CD4-positive, alpha-beta T cell treated with Interleukin-15 for 1 hour (primary cell): ENCODE results near the gene ENG.
"Not testable (repeated sequence)": the region's sequence is repeated elsewhere in the genome, so short reads cannot be mapped to it uniquely, and the experiment has no call there.

Source experiments
- DNase-seq: peaks from one replicate; pipeline ENCODE4 v3.0.0-alpha.2; 2020

Gene ENG

DNA sequence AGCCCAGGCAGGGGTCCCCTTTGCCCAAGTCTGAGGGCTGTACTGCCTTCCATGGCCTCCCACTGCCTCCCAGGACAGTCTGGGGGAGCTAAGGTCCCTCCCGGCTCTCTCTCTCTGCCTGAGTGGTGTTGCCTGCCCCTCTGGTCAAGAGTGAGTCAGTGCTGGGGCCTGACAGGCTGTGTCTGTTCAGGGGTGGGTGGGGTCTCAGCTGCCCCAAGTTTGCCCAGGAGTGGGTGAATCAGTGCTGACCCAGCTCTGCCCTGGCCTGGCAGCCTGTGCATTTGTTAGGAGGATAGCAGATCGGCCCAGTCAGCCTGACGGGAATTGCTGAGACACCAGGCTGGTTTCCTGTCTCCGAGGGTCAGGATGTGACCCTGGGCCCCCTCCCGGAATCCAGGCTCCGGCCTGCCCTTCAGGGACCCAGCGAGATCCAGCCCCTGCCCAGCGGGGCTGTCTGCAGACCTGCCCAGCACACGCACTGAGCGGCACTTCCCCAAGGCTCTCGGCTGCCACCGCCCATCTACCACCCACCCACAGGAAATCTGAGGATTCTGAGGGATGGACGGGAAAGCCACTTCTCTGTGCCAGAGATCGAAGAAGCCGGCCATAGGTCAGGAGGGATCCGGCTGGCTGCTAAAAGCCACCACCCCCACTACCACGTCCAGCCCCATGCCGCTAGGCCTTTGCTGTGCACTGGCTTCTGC is 15.9 kb downstream of the ENG start:
- peak; percentile 71 for DNase-seq

DNA sequence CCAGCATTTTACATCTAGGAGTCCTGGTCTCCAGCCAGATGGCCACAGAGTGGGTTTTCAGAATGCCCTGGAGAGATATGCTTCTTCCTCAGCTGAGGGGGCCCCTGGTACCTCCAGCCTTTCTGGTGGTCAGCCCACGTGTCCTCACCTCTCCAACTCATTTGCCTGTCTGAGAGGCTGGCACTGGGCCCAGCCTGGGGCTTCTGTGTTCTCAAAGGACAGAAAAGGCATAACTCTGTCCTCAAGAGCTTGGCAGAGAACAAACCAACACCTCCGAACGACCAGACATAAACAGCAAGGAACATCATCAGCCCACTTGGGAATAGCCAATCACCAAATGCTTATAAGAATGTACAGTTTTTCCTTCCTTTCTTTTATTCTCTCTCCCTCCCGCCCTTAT is 17.1 kb downstream of the ENG start:
- no peak for DNase-seq

DNA sequence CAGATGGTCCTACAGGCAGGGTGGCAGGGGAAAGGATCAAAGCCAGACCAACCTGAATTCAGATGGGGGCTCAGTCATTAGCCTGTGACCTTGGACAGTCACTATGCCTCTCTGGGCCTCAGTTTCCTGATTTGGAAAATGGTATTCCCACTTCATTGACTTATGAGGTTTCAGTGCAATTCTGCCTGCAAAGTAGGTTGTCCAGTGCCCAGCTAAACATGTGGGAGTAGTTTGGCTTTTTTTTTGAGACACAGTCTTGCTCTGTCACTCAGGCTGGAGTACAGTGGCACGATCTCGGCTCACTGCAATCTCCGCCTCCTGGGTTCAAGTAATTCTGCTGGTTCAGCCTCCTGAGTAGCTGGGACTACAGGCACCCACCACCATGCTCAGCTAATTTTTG is 17.9 kb downstream of the ENG start:
- DNase-seq = not testable (repeated sequence)

DNA sequence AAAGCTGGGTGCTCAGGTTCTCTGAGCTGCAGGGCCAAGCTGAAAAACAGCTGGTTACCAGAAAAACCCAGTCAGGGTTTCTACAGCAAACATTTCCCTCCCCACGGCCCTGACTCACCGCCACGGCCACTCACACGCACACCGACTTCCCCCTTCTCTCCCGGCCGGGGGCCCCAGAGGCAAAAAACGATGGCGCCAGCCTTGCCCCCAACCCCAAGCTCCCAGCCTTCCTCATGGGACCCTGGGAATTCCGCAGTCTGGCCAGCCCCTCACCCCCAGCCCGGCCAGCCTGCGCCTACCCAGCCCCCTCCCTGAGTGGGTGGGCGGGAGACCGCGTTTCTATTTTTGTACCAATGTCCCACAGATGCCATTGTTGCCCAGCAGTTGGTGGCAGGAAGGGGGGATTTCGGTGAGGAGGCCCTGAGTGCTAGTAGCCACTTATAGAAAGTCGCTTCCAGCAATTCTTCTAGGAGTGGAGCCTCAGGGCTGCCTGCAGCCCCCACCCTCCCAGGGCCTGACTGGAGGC is 18.4 kb downstream of the ENG start:
- peak; percentile 72 for DNase-seq

- peak; percentile 27 for DNase-seq
Measured at GRCh38 chr9:127833555-127833954, 20.9 kb downstream of the ENG start.

GRCh38 chr9:127832248-127832647 is 22.2 kb downstream of the ENG start:
- DNase-seq = no peak

- DNase-seq = no peak
Measured at GRCh38 chr9:127829205-127829906, 25.1 kb downstream of the ENG start.

- peak; percentile 25 for DNase-seq
Measured at GRCh38 chr9:127828262-127829031, 26.0 kb downstream of the ENG start.

DNA sequence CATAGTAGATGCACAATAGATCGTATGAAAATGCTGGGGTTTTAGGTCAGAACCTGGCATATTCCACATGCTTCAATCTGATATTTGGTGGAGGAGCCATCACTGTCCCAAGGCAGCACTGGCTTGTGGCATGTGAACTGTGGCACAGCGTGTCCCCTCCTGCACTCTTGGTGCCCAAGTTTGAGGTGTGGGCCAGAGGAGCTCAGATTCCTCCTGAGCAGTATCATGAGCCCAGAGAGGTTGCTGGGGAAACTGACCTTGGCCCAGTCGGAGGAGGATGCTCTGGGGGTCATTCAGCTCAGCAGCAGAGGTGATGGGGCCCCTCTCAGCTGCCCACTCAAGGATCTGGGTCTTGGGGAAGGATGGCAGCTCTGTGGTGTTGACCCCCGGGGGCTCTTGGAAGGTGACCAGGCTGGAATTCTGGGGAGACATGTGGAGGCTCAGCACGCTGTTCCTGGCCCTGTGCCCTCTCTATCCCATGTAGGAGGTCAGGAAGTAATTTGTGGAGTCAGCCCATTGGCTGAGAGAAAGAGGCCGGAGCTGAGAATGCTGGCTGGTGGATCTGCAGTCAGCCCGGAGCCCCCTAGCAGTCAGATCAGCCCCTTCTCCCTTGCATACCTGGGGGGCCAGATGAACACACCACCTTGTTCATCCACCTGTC is 28.1 kb downstream of the ENG start:
- no peak for DNase-seq

- no peak for DNase-seq
Measured at GRCh38 chr9:127825319-127826051, 29.0 kb downstream of the ENG start.

DNA sequence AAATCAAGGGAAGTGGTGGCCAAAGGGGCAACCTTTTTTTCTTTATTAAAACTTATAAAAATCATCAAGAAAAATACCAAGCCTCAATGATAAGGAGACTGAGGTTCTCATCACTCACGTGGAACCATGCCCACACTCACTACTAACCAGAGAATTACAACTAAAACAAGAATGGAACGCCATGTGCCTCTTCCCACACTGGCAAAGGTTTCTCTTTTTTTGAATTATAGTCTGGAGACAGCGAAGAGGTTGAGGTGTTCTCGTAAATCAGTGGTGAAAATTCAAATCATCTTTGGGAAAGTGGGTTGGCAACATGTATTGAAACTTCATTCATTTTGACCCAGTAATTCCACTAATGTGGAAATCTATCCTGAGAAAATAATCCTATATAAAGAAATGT is 32.4 kb downstream of the ENG start:
- no peak for DNase-seq

DNA sequence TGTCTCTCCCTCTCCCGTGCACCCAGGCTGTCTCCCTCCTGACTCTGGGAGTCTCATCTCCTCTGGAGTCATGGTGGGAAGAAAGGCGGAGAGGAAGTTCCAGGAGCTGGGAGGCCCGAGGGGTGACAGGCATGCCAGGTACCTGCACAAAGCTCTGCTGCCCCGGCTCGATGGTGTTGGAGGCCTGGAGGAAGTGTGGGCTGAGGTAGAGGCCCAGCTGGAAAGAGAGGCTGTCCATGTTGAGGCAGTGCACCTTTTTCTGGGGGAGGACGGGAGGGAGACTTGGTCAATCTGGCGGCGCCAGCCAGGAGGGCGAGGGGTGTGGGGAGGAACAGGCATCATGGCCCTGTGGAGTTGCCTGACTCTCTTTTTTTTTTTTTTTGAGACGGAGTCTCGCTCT is 35.9 kb downstream of the ENG start:
- DNase-seq = no peak

- DNase-seq = no peak
Measured at GRCh38 chr9:127817881-127818434, 36.5 kb downstream of the ENG start.

DNA sequence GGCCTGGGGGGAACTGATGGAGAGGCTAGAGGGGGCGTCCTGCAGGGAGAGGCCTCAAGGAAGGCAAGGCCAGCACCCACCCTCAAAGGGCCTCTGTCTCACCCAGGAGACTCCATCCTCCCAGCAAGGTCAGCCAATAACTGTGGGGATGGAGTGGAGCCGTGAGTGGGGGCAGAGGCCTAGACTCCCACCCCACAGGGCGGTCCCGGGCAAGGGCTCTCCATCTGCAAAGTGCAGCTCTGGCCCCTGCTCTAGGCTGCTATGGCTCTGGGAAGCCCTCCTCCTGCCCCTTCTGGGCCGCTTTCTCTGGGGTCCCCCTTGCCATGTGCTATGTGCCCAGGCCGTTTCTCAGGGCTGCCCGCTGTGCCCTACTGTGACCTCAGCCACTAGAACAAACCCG is 37.7 kb downstream of the ENG start:
- no peak for DNase-seq

DNA sequence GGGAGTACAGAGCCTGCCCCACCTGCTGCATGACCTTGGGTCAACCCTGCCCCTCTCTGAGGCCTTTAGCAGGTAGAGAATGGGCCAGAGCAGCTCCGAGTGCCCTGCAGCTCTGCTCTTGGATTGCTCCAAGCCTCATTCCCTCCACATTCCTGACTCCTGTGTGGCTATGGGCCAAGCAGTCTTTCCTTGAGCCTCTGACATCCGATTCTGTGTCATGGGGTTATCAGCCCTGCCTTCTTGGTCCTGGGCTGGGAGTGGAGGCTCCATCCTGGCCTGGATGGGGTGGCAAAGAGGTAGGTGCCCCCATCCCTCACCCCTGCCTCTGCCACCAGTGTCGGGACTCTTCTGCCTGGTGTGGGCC is 38.1 kb downstream of the ENG start:
- no peak for DNase-seq

GRCh38 chr9:127815512-127816361 is 38.7 kb downstream of the ENG start:
- DNase-seq = no peak

GRCh38 chr9:127814619-127815511 is 39.6 kb downstream of the ENG start:
- DNase-seq = no peak

- no peak for DNase-seq
Measured at GRCh38 chr9:127813686-127814226, 40.7 kb downstream of the ENG start.

DNA sequence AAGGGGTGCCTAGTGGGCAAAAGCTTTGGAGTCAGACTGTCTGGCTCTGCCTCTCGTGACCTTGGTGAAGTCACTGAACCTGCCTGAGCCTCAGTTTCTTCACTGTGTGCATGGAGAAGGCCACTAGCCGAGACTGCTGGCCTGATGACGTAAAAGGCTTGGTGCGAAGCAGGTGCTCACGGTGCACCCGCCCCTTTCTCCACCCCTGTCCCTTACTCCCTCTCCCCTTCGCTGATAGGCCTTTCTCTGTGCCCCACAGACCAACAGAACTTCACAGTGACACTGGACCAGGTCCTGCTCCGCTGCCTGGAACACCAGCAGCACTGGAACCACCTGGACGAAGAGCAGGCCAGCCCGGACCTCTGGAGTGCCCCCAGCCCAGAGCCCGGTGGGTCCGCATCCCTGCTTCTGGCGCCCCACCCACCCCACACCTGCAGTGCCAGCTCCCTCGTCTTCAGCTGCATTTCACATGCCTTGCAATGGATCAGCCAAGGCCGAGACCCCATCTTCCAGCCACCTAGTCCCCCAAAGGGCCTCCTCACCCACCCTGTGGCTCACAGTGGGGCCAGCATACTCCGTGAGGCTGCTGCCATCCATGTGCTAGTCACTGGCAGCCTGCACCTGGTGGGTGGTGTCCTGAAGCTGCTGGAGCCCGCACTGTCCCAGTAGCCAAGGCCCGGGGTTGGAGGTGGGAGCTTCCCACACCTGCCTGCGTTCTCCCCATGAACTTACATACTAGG is 41.4 kb downstream of the ENG start:
- no peak for DNase-seq
